HG03103 (cell line): ENCODE measurements around the gene ARSH.
"Not testable (repeated sequence)": the region's sequence is repeated elsewhere in the genome, so short reads cannot be mapped to it uniquely, and the experiment has no call there.

Source experiments
- ATAC-seq: cut with Tn5 transposase; IDR thresholded peaks from one replicate; pipeline ENCODE4 v1.9.1; 2021; ENCODE audit warnings: low read depth; ENCODE audit not compliant: unreplicated experiment

The ARSH gene

DNA sequence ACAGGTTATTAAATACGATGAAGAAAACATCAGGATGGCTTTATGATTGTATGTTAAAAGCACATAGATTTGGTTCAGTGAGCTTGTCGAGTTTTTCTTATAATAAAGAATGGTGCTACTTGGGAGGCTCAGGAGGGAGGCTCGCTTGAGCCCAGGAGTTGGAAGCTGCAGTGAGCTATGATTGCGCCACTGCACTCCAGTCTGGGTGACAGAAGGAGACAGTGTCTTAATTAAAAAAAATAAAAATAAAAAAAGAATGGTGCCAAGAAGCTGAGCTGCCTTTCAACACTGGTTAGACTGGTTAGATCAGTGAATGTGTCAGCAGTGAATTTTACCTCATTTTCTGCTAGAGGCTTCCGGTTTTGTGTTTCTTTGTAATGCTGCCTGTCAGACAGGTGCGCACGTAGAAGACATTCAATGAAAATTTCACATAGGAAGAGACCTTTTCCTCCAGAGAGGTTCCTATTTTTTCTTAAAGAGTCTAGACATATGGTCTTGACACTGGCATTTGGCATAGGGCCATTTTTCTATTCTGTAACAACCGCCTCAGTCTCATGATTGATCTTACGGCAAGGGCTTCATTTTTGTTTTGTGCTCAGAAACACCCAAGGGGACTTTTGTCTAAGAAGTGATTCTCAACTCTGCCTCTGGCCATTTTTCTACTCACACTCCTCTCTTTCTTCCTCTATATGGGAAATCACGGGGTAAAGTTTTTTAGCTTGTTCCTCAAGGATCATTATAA is 19.9 kb downstream of the ARSH start:
- ATAC-seq: no peak

DNA sequence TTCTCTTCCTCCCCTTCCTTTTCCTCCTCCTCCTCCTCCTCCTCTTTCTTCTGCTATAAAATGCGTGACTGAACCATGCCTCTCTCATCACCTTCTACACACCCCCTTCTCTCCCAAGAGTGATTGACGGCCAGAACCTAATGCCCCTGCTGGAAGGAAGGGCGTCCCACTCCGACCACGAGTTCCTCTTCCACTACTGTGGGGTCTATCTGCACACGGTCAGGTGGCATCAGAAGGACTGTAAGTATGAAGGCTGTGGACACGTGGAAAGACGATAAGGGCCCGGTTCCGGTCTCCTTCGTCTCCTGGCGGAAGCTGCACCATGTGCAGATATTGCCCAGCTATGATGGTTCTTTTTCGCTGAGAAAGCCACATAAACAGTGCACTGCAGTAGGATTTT is 22.8 kb downstream of the ARSH start:
- ATAC-seq: no peak

DNA sequence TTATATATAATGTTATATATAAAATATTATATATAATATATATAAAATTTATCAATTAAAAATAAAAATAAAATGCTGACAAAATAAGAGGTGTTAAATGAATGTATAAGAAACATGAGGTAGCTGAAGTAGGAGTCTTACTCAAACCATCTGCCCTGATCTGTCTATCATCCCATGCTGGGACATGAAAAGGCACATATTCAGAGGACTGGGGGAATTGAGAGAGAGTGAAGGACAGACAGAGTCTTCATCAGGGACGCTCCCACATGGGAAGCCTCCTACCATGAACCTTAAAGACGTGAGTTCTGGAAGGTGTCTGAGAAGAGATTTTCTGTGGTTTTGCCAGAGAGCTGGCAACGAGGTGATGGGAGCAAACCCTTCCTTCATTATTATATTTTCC is 30.9 kb downstream of the ARSH start:
- ATAC-seq: no peak

- ATAC-seq: no peak
Observed at GRCh38 chrX:3044196-3044595, 37.9 kb downstream of the ARSH start.

DNA sequence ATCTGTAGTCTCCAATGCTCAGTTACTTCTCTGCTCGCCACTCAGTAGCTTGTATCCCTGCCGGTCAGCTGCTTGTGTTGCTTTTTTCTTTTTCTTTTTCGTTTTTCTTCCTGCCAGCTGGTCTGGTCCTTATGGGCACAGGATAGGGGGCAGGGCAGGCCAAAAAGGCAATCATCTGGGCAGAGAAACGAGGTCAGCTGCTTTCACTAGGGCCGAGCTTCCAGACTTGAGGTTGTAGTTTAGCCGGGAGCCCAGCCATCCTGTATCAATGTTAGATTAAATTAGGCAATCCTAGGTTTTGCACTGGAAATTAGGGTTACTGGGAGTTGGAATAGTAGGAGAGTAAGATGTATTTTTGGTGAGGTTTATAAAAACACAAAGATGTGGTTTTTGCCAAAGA is 38.3 kb downstream of the ARSH start:
- no peak for ATAC-seq

DNA sequence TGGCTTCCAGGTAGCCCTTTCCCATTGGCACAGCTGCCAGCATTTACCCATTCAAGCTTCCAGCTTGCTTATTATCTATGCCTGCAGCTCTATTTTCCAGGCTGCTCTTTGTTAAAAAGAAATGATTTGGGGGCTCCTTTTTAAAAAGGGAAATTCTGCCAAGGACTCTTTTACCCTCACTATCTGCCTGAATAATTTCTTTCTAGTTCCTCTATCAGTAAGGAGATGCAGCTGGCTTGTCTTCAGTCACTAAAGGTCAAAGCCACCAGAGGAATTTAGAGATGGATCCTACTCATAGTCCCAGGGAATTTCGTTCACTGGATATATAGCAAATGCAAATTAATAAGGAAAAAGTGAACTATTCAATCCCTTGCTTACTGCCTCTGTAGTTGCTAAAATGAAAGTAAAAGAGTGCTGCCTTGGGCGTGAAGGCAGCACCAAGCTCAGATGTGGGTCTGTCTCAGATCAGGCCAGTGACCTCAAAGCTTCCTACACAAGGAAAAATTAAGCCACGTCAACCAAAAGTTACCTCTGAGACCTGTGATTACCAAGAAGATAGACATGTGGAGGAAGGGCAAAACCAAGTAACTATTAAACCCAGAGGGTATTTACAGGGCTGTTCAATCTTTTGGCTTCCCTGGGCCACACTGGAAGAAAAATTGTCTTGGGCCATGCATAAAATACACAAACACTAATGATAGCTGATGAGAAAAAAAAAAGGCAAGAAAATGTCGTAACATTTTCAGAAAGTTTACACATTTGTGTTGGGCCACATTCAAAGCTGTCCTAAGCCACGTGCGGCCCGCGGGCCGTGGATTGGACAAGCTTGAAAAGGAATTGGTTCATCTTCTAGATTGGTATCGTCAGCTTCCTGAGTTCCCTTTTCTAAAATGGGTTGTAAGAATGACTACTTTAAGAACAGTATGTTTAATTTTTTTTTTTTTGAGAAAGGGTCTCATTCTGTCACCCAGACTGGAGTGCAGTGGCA is 40.2 kb downstream of the ARSH start:
- no peak for ATAC-seq

DNA sequence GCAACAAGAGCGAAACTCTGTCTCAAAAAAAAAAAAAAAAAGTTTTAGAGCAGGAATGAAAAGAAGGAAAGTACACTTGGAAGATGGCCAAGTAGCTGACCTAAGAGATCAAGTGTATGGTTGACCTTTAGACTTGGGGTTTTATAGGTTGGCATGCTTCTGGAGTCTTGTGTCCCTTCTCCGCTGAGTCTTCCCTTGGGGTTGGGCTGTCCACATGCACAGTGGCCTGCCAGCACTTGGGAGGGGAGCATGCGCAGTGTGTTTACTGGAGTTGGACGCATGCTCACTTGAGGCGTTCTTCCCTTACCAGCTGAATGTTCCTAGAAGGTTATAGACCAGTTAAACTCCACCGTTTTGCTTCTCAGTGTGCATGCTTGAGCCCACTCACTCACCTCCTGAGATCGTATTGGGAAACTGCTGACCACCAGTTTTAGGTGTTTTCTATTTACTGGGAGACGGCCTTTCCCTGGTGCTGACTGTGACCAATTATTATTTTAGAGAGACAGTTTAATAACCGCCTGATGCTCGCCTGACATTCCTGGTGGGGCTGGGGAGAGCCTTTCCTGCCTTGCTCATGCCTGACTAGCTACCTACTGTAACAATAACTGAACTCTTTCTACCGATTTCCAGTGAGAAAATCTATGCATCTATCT is 44.3 kb downstream of the ARSH start:
- not testable (repeated sequence) for ATAC-seq

- ATAC-seq: no peak
Observed at GRCh38 chrX:3052860-3053259, 46.5 kb downstream of the ARSH start.

DNA sequence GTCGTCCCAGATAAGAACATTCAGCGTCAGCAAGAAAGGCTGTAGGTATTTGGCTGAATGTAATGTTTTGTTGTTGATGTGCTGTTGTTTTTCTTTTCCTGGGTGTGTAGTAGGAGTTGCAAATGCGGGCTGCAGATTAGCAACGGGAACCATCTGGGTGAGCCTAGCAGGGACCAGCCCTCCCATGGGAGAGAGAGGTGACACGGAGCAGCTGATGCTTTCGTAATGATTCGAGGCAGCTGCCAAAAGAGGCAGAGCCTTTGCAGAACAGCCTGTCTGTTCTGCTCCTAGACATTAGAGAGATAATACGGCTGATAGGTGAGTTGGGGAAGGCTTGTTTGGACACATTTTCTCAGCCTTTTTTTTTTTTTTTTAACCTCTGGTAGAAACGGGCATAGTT is 60.2 kb downstream of the ARSH start:
- ATAC-seq: no peak

GRCh38 chrX:3075959-3076358 is 69.6 kb downstream of the ARSH start:
- no peak for ATAC-seq

DNA sequence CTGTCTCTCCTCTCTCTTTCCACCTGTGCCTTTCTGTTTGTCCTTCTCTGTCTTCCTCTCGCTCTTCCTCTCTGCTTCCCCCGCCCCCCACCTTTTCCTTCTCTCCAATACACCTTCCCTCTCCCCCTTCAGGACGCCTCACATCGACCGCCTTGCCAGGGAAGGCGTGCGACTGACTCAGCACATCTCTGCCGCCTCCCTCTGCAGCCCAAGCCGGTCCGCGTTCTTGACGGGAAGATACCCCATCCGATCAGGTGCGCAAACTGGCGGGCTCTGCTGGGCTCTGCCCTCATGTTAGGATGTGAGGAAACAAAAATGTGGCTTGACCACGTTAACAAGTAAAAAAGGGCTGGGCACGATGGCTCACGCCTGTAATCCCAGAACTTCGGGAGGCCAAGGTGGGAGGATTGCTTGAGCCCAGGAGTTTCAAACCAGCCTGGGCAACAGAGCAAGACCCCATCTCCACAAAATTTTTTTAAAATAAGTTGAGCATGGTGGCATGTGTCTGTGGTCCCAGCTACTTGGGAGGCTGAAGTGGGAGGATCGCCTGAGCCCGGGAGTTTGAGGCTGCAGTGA is 70.2 kb downstream of the ARSH start:
- no peak for ATAC-seq
